ENCODE data around the gene MYO16.

DNA sequence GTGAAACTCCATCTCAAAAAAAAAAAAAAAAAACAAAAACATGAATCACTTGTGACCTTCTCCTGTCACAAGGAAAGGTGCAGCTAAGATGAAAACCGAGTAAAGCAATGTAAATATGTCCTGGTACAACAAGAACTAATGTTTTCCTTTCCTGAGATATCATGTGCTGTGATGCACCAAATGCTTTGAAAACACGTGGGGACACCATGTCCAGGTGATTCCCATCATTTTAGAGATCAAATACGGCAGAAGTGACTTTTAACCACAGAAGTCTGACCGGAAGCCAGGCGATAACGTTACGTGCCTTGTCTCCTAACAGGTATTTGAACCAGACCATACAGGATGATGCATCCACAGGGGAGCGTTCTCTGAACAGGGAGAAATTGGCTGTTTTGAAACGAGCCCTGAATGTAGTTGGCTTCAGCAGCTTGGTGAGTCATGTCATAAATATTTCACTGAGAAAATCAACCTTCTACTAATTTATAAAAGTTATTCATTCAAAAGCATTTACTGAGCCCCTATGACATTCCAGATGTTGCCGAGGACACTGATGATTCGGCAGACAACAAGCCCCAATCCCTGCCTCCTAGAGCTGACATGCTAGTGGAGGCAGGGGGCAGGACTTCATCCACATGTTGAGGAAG lies 328.1 kb downstream of the MYO16 start:
- TF ChIP-seq POLR2AphosphoS5 (IDR thresholded peaks at IDR 0.05) (peak; percentile 40), POLR2A (IDR thresholded peaks at IDR 0.05) (no peak), EP300 (IDR thresholded peaks at IDR 0.05) (no peak)
- TF ChIP-seq, protein P1, sequence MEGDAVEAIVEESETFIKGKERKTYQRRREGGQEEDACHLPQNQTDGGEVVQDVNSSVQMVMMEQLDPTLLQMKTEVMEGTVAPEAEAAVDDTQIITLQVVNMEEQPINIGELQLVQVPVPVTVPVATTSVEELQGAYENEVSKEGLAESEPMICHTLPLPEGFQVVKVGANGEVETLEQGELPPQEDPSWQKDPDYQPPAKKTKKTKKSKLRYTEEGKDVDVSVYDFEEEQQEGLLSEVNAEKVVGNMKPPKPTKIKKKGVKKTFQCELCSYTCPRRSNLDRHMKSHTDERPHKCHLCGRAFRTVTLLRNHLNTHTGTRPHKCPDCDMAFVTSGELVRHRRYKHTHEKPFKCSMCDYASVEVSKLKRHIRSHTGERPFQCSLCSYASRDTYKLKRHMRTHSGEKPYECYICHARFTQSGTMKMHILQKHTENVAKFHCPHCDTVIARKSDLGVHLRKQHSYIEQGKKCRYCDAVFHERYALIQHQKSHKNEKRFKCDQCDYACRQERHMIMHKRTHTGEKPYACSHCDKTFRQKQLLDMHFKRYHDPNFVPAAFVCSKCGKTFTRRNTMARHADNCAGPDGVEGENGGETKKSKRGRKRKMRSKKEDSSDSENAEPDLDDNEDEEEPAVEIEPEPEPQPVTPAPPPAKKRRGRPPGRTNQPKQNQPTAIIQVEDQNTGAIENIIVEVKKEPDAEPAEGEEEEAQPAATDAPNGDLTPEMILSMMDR (IDR thresholded peaks at IDR 0.05) = peak in 1 of 4 experiments; percentile 14

Measured in gastroesophageal sphincter (tissue), 3 donors.